ENCODE measurements around the gene FBXL12.
"Not testable (repeated sequence)": the region's sequence is repeated elsewhere in the genome, so short reads cannot be mapped to it uniquely, and the experiment has no call there.

The FBXL12 gene, protein sequence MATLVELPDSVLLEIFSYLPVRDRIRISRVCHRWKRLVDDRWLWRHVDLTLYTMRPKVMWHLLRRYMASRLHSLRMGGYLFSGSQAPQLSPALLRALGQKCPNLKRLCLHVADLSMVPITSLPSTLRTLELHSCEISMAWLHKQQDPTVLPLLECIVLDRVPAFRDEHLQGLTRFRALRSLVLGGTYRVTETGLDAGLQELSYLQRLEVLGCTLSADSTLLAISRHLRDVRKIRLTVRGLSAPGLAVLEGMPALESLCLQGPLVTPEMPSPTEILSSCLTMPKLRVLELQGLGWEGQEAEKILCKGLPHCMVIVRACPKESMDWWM

DNA sequence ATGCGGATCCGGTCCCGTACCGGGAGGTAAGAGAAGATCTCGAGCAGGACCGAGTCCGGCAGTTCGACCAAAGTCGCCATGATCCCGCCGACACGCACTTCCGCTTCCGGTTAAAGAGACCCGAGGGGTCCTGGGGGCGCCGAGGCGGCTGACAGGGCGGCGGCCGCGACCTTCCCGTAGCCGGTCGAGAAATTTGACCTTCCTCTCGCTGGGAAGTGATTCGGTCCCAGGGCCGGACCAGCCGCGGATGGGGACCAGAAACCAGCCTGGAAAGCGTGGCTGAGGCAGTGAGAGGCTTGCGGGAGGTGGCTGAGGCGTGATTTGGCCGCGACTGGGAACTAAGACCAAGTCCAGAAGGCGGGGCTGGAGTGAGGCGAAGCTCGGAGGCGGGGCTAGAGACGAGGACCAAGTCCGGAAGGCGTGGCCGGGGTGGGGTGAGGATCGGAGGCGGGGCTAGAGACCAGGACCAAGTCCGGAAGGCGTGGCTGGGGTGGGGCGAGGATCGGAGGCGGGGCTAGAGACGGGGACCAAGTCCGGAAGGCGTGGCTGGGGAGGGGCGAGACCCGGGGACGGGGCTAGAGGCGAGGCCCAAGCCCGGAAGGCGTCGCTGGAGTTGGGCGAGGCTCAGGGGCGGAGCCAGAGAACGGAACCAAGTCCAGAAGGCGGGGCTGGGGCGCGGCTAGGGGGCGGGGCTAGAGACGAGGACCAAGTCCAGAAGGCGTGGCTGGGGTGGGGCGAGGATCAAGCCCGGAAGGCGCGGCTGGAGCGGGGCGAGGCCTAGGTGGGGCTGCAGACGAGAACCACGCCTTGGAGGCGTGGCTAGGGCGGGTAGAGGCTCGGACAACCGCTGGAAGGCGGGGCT, at the start of gene FBXL12:
FBXL12 (minus strand) TSS at position 346 of the 862 bp plus-strand sequence; CDS start at position 80, 266 bp downstream.
- peak; percentile 100 for DNase-seq (ENCODE audit: low read depth)

DNA sequence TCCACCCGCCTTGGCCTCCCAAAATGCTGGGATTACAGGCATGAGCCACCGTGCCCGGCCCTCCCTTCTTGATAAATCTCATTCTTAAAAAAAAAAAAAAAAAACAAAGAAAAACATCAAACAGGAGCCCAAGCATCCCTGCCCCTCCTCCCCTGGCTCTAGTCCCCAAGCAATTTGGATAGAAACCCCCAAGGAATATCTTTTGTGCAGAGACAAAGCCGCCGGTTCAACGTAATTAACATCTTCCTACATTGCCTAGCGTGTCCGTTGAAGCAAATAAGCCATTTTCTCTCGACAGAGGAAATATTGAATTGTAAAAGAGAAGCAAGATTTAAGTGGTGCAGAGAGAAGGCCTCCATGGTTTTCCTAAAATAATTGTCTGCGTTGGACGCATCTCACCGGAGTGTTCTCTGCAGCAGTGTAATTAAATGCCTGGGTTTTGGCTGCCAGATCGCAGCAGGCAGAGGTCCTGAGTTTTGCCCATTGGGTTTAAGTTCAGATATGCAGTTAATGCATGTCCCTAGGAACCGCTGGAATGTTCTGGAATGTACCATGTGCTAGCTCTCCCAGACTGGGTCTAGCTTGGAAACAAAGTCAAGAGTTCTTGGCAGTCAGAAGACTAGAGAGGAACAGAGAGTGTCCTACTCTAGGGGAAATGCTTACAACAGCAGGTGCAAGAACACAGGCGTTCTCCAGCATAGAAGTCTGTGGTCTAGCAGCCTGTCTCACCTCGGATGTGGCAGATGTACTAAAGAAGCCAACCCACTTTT, 47.0 kb upstream of the FBXL12 start:
- peak; percentile 14 for DNase-seq (ENCODE audit: low read depth)

DNA sequence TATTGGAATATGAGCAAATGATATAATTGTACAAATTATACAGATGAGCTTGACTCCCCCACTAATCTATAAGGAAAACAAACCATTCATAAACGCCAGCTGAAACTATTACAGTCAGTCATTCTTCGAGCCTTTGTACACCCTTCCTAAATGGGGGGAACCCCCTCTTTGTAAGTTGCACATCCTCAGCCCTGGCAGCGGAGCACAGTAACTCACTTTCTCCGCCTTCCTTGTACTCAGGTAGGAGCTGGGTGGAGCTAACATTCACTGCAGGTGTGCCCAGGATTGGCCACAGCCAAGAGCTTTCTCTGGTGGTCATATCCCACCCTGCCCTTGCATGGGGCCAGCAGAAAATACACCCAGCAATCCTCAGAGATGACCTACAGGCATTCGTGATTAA, 44.9 kb upstream of the FBXL12 start:
- DNase-seq (ENCODE audit: low read depth) = no peak

DNA sequence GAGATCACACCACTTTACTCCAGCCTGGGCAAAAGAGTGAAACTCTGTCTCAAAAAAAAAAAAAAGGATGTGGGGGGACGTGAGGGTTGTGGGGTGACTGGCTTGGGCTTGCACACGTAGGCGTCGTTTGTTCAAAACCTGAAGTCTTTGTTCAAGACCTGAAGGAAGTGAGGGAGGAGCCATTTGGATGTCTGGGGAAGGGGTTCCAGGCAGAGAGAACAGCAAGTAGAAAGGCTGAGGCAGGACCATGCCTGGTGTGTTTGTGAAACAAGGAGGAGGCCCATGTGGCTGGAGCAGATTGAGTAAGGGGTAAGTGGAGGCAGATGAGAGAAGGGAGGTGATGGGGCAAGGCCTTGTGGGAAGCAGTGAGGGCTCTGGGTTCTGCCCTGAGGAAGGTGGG, 44.1 kb upstream of the FBXL12 start:
- no peak for DNase-seq (ENCODE audit: low read depth)

DNA sequence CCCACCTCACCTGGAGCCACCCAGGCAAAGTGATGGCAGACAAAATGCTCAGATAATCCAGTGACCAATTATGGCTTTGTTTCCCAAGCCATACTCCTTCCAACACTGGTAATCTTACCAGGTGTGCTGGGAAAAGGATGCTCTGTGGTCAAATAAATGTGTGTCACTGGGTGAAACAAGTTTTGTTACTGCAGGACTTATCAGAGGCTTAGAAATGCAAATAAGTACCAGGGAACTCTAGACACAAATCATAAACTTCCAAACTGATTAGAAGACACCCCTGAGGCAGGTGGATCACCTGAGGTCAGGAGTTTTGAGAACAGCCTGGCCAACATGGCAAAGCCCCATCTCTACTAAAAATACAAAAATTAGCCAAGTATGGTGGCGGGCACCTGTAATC, 42.6 kb upstream of the FBXL12 start:
- no peak for DNase-seq (ENCODE audit: low read depth)

DNA sequence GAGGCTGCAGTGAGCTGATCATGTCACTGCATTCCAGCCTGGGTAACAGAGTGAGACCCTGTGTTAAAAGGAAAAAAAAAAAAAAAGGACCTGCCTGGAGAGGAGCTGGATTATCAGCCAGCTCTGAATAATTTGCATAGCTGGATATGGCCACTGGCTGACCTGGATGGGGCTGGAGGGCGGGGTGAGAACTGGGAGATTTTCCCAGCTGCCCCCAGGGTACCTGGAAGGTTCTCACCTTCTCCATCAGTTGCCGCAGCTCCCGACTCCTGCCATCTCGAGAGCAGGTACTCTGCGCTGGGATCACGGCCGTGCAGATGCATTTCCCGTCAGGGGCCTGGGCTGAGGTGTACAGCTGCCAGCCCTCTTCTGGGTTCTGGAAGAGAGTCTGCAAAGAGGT, 41.5 kb upstream of the FBXL12 start:
- no peak for DNase-seq (ENCODE audit: low read depth)

DNA sequence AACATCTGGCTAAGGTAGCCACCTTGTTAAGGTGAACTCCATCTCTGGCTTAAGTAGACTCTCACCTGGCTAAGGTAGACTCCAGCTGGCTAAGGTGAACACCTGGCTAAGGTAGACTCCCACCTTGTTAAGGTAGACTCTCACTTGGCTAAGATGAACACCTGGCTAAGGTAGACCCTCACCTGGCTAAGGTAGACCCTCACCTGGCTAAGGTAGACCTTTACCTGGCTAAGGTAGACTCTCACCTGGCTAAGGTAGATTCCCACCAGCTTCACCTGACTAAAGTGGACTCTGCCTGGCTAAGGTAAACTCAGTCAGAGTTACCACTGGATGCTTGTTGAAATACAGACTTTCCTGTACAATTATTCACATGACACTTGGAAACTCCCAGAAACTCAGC, 39.9 kb upstream of the FBXL12 start:
- no peak for DNase-seq (ENCODE audit: low read depth)

DNA sequence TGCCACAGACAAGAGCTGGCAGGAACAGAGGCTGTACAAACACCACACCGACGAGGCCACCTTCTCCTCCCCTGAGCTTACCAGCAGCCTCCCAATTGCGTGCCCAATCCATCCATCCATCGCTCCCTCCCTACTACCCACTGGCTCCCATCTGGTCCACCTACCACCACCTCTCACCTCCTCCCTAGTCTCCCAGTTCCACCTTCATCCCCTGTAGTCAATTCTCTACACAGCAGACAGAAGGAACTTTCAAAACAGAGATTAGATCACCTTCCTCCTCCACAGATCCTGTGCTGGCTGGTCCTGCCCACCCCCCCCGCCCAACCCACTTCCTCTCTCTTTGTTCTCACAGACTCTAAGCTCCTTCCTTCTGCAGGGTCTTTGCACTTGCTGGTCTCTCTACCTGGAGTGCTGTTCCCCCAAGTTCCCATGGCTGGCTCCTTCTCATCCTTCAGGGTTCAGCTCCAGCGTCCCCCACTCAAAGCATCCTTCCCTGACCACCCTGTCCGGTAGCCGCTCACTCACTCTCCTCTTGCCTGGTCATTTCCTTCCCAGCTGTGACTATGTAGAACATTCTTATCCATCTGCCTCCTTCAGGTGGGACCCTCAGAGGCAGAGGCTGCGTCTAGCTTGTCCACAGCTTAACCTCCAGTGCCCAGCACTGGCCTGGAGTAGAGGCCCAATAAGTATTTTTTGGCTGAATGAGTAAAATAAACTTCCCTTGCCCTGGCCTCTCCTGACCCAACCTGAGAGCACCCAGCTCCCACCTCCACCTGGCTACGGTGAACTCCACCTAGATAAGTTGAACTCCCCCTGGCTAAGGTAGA, 39.3 kb upstream of the FBXL12 start:
- DNase-seq (ENCODE audit: low read depth) = no peak

DNA sequence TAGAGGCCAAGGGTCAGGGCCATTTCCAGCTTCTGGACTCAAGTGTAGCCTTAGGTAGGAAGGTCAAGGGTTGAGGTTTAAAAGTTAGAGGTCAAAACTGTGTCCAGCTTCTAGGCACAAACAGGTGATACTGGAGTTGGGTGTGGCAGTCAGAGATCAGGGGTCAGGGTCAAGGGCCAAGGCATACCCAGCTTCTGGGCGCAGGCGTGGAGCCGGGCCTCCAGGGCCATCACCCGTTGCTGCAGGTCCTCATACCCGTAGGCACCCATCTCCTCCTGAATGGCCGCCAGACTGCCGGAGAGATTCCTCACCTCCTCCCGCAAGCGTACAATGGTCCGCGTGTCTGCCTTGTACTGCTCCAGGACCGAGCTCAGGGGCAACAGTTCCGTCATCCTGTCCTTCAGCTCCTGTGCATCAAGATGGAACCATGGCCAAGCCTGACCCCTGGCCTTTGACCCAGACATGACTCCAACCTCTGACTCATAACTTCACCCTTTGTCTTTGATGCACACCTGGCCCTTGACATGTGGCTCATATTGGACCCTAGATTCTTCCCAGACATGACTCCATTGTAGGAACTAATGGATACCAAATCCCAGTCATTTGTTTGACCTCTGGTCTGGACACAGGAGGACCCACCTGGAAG, 38.3 kb upstream of the FBXL12 start:
- no peak for DNase-seq (ENCODE audit: low read depth)

DNA sequence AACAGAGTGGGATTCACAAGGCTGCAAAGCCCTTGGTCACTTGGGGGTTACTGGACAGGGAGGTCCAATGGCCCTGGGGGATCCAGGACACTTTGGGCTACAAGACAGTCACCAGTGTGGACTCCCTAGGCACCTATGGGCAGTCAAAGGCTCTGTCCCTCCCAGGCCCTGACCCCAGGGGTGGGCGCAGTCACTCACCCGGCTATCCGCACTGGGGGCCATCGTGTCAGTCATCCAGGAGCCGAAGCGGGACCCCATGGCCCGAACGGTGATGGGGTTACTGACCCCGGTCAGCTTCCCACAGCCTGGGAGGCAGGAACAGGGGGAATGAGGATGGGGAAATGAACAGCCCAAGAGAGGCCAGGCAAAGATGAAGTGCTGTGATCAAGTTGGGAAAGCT, 37.7 kb upstream of the FBXL12 start:
- no peak for DNase-seq (ENCODE audit: low read depth)

DNA sequence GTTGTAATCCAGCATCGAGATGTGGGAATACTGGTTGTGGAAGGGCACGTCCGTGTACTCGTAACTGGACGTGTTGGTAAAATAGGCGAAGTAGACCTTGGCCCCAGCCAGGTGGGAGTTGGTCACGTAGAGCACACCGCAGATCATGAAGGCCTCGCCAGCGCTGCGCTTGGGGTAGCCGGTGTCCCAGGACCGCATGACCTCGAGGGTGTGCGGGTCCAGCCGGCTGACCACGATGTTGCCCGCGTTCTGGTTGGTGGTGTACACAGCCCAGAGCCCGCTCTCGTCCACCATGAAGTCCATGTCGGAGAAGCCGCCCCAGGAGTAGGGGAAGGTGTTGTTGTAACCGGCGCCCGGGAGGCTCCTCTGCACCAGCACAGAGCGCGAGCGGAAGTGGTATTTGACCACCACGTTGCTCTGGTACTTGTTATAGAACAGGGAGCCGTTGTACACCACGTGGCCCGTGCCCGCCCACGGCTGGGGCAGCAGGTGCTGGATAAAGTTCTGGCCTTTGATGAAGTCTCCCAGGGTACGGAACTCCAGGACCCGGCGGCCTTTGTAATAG, 35.5 kb upstream of the FBXL12 start:
- DNase-seq (ENCODE audit: low read depth) = no peak

DNA sequence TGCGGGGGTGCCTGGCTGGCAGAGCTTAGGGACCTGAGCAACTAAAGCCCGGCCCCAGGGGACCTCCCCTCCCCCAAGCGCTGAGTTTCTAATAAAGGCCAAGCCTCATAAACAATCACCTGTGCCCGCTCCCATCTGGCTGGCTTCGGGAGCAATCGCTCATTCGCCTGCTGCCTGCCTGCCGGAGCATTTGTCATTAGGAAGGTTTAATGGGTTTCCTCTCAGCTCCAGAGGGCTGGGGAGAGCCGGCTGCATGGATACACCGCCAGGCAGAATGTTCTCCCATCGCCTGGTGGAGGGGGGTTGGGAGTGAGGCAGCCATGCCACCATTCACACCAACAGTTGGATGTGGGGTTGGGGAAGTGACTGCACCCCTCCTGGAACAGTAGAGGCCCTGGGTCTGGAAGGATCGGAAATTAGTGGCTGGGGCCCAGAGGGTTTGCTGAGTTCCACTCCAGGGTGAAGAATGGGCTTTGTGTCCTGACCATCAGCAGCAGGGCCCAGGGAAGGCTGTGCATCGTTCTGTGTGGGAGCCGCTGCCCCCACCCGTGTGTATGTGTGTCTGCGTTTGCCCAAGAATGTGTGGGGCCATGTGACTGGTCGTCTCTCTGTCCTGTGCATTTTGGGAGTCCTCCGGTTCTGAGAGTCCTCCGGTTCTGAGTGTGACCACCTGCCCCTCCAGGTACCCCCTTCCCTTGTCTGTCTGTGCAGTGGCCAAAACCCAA, 31.5 kb upstream of the FBXL12 start:
- DNase-seq (ENCODE audit: low read depth) = no peak

DNA sequence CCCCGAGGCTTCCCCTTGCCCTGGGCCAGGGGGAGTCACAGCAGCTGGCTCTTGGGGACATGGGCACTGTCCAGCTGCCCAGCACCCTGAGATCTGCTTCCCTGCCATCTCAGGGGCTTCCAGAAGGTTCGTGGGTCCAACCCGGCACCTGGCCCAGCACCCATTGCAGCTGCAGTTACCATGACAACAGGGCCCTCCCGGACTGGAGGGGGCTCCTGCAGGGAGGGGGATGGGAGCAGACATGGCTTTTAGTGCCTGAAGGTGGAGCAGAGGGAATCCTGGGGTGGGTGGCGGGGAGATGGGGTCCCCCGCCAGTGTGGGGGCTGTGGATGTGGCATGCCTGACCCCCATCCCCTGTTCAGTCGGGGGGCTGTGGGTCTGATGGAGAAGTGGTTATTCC, 30.9 kb upstream of the FBXL12 start:
- DNase-seq (ENCODE audit: low read depth) = no peak

DNA sequence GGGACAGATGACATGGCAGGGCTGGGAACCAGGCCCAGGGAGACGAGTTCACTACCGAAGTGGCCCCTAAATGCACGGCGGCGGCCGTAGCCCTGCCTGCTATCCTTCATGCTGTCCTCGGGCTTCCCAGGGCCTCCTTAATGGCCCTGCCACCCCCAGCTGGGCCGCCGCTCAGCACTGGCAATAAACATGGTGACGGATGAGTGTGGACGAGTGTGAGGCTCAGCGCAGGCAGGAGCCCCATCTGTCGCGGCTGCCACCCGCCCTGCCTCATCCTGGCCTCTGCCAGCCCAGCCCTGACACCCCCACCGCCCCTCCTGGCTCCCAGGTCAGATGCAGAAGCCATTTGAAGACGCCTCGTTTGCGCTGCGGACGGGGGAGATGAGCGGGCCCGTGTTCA, 29.9 kb upstream of the FBXL12 start:
- DNase-seq (ENCODE audit: low read depth) = no peak

DNA sequence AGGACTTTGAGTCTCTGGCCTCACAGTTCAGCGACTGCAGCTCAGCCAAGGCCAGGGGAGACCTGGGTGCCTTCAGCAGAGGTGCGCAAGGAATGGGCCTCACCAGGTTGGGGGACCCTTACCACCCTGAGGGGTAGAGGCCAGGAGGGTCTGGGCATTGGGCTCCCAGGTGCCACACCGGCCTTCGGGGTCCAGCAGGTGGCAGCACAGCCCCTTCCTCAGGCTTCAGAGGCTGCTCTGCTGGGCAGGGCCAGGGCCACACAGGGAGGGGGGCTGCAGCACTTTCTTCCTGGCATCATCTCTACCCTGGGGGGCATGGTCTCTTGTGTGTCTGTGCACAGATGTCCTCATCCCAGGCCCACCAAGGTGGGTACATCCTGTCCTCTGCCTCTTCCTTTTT, 29.2 kb upstream of the FBXL12 start:
- no peak for DNase-seq (ENCODE audit: low read depth)

DNA sequence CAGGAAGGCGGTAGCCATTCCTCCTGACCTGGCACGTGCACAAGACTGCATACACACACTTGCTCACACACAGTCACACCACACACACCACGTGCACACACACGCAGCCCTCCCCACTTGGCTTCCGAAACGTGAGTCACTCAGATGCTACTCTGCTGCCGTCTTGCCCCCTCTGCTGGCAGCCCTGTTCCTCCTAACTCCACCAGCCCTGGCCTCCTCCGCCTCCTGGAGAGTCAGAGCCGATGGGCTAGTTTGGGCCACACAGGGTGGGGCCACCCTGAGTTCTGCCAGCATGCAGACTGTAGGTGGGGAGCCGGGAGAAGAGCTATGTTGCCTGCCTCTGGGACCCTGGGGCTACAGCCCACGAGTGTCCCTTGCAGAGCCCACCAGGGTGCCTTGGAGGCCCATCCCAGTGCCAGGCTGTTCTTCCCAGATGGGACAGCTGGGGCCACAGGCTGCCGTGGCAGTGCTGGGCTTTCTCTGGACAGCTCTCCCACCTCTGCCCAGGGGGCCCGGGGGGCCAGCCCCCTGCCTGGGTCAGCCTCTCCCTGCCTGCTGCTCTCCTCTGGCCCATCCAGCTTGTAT, 28.3 kb upstream of the FBXL12 start:
- DNase-seq (ENCODE audit: low read depth) = peak; percentile 29

DNA sequence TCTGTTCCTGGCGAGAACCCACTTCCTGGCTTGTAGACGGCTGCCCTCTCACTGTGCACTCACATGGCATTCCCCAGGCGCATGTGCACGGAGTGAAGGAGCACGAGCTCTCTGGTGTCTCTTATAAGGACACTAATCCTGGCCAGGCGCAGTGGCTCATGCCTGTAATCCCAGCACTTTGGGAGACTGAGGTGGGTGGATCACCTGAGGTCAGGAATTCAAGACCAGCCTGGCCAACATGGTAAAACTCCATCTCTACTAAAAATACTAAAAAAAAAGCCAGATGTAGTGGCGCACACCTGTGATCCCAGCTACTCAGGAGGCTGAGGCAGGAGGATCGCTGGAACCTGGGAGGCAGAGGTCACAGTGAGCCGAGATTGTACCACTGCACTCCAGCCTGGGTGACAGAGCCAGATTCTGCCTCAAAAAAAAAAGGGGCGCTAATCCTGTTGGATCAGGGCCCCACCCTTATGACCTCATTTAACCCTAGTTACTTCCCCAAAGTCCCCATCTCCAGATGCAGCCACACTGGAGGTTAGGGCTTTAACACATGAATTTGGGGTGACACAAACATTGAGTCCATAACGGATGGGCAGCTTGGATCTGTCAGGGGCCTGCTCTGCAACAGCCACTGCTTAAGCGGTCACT, 24.9 kb upstream of the FBXL12 start:
- DNase-seq (ENCODE audit: low read depth) = not testable (repeated sequence)

DNA sequence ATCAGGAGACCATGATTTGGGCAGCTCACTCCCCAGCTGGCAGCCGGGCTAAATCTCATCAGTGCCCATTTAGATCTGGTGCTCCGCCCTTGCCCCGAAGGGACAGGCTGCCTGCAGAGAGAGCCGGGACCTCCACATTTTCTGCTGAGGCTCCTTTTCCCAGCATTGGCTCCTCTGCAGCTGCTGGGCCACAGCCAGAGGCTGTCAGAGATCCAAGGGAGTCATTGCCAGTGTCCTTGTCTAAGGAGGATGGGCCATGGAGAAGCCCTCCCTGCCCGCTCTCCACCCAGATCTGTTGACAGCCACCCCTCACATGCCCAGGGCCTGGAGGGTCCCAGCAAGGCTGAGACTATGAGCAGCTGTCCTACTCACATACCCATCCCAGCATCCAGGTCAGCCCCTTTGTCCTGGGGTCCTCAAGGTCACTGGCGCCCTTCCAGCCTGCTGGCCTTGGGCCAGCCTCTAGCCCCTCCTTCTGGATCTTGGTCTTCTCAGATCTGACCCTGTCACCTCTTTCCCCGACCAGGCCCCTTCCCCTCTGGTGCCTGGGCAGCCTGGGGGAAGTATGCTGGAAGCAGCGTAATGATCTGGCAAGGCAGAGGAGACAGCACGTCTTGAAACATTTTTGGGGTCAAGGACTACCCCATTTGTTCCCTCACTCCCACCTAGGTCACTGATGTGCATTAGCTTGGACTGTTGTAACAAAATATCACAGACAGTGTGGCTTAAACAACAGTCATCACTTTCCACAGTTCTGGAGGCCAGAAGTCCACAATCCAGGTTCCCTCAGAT, 24.2 kb upstream of the FBXL12 start:
- no peak for DNase-seq (ENCODE audit: low read depth)

DNA sequence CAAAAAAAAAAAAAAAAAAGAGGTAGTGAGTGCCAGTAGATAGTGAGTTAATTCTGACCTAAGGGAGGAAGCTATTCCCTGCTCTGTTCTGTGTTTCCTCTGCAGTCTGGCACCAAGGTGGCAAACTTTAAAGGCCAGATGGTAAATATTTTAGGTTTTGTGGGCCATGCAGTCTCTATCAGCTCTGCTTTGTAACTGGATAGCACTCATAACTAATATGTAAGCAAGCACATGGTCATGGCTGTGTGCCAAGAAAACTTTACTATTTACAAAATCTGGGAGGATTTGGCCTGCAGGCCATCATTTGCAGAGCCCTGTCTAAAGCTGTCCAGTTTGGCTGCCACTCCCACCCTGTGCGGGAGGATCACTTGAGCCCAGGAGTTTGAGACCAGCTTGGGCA, 20.5 kb upstream of the FBXL12 start:
- DNase-seq (ENCODE audit: low read depth) = no peak

All from activated T-cell treated with anti-CD3 and anti-CD28 coated beads for 1 hour (primary cell).